Islet precursor cell (in vitro differentiated cells): ENCODE results near the gene OR5J2.
"Not testable (repeated sequence)": the region's sequence is repeated elsewhere in the genome, so short reads cannot be mapped to it uniquely, and the experiment has no call there.

Experiments used
- DNase-seq: peaks from one replicate; pipeline ENCODE4 v3.0.0-alpha.2; 2018

Gene OR5J2

GRCh38 chr11:56176318-56176717 lies at the start of gene OR5J2:
OR5J2 (plus strand) TSS chr11:56176618; CDS start chr11:56176618, 0 bp downstream.
- DNase-seq, result no peak

DNA sequence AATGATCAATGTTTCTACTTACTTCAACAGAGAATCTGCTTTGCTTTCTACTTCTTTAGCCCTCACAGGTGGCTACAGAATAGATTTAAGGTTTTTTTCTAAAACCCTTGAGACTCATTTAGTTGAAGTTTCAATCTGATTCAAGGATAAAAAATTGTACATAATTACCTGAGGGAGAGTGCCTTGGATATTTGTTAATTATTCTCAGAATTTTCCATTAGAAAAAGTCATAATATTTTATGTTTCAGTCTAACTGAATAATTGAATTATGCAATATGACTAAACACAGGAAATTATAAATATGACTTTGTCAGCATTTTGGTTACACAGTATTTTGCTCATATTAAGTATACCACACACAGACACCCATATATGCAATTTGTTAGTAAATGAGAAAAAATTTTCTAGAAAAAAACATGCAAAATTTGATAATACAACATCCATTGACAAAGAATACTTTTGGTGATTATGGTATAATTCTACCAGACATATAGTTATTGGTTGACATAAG lies 36.2 kb upstream of the OR5J2 start, which contains the start of gene OR8J3:
TSS of gene OR8J3 (minus strand) at position 51 of the 511 bp plus-strand sequence. CDS start 2,483 bp downstream, outside the sequence.
- DNase-seq, result no peak

DNA sequence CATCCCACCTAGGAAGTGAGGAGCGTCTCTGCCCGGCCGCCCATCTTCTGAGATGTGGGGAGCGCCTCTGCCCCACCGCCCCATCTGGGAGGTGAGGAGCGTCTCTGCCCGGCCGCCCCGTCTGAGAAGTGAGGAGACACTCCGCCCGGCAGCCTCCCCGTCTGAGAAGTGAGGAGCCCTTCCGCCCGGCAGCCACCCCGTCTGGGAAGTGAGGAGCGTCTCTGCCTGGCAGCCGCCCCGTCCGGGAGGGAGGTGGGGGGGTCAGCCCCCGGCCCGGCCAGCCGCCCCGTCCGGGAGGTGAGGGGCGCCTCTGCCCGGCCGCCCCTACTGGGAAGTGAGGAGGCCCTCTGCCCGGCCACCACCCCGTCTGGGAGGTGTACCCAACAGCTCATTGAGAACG lies 32.7 kb upstream of the OR5J2 start:
- DNase-seq, result not testable (repeated sequence)

DNA sequence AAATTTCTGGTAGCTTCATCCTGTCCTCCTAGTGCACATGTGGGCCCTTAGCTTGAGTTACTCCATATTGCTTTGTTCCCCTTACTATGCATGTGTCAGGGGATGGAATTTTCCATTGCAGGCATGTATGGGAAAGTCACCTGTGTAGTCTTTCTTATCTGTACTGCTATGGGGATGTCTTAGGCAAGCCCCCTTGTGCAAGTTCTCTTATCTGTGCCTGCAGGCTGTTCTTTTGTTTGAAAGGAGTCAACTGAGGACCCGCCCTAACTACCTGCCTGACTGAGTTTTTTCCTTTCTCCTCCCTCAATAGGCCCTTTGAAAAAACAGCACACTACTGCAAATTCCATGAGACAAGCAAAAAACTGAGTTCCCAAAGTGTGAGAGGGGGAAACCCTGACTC lies 25.0 kb upstream of the OR5J2 start:
- DNase-seq, result no peak

GRCh38 chr11:56152333-56152732 lies 24.1 kb upstream of the OR5J2 start:
- DNase-seq, result no peak

GRCh38 chr11:56160217-56160616 lies 16.2 kb upstream of the OR5J2 start, which contains the start of gene OR8K5:
OR8K5 (minus strand) TSS chr11:56160317; CDS start chr11:56160317, 0 bp downstream.
- no peak for DNase-seq

GRCh38 chr11:56163804-56164203 lies 12.6 kb upstream of the OR5J2 start:
- no peak for DNase-seq

- DNase-seq, result no peak
These were observed 4.1 kb upstream of the OR5J2 start for GRCh38 chr11:56172256-56172830.

GRCh38 chr11:56183459-56183858 lies 7.0 kb downstream of the OR5J2 start:
- no peak for DNase-seq

DNA sequence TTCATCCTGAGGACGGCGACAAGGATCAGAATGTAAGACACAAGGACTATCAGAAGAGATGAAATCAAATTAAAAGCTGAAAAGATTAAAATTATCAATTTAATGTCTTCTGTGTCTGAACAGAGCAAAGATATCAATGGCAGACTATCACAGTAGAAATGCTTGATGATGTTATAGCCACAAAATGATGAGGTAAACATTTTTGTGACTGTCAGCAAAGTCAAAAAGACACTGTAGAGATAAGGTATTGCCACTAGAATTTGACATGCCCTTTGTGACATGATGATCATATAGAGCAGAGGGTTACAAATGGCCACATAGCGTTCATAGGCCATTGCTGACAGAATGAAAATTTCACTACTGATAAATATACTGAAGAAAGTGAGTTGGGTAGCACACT lies 12.2 kb downstream of the OR5J2 start:
- no peak for DNase-seq

GRCh38 chr11:56196705-56197104 lies 20.3 kb downstream of the OR5J2 start:
- DNase-seq, result no peak

DNA sequence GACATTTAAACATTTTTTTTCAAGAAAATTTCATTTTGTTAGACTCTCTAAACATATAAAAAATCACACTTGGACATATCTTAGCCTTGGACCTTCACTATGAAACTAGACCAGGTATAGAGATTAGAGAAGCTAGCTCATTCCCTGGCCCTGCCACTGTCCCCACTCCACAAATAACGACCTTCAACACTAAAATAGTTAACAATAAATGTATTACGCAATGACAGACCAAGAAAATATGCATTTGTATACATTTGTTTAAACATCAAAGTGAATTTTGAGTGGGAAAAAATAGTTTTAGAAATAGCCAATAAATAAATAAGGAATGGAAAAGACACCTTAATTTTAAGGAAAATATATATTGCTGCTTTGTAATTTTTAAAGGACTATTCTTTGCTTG lies 20.9 kb downstream of the OR5J2 start:
- no peak for DNase-seq

DNA sequence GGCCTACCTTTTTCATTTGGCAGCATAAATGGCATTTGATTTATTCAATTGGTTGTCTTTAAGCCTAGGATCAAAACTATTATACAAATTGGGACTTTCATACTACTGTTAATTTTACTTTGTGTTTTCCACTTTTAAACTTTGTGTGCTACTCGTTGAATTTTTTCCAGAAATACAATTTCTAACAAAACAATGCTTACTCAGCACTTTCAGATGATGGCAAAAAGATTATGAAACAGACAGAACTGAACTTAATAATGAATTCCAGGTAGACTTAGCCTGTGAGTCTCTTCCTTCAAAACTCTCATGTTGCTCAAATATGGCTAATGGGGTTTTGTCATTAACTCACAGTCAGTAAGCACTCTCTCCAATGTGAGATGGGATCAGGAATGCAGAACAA lies 31.4 kb downstream of the OR5J2 start:
- DNase-seq, result no peak

DNA sequence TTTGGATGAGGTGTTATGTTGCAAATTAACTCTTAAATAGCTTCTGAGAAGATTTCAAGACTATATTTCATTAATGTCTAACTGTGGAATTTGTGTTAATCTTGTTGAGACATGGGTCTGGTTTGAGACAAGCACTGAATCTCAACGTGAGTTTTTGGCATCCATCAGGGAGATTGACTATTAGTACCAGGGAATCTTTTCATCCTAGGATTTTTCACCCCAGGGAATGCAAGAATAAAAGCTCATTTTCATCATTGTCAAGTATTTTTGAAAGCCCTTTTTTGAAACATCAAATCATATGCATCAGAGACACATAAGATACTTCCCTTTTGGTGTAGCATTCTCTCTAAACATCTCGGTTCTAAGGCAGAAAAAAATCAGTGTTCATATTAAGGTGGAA lies 38.1 kb downstream of the OR5J2 start:
- no peak for DNase-seq

- peak; percentile 50 for DNase-seq
These were observed 43.3 kb downstream of the OR5J2 start for GRCh38 chr11:56219735-56220134.
